H1 (cell line): ENCODE measurements around the gene GCGR.

Source experiments
- CEBPB ChIP-seq: IDR thresholded peaks from 2 replicates; pipeline ENCODE4 v1.6.1; 2012; ENCODE audit warnings: low read depth, low read length
- CHD2 ChIP-seq: IDR thresholded peaks from 2 replicates; pipeline ENCODE4 v1.6.1; 2012; ENCODE audit warnings: low read length, improper control_type of control experiment
- EGR1 ChIP-seq: IDR thresholded peaks from 2 replicates; pipeline ENCODE4 v1.6.1; 2011; ENCODE audit warnings: low read depth, low read length, borderline replicate concordance
- EZH2 ChIP-seq: fragments of 200-600 bp; sonication (generic); IDR thresholded peaks from 2 replicates; pipeline ENCODE4 v1.7.1; 2012; ENCODE audit warnings: low read depth, mild to moderate bottlenecking, moderate library complexity, low read length, inconsistent platforms; ENCODE audit not compliant: severe bottlenecking
- FOSL1 ChIP-seq: IDR thresholded peaks from 2 replicates; pipeline ENCODE4 v1.6.1; 2011; ENCODE audit warnings: mild to moderate bottlenecking, low read depth, low read length, moderate library complexity; ENCODE audit not compliant: insufficient read depth
- HDAC6 ChIP-seq: IDR thresholded peaks from one replicate; pipeline ENCODE4 v1.7.1; 2012; ENCODE audit warnings: low read depth, mild to moderate bottlenecking, inconsistent platforms, low read length, moderate library complexity
- JUND ChIP-seq: IDR thresholded peaks from 2 replicates; pipeline ENCODE4 v1.6.1; 2011; ENCODE audit warnings: mild to moderate bottlenecking, improper control_type of control experiment, low read length
- RFX5 ChIP-seq: IDR thresholded peaks from 2 replicates; pipeline ENCODE4 v1.6.1; 2011; ENCODE audit warnings: low read depth, low read length, improper control_type of control experiment, borderline replicate concordance
- RXRA ChIP-seq: IDR thresholded peaks from 2 replicates; pipeline ENCODE4 v1.6.1; 2011; ENCODE audit warnings: low read depth, mild to moderate bottlenecking, low read length, moderate library complexity; ENCODE audit not compliant: insufficient read depth
- TAF1 ChIP-seq: IDR thresholded peaks from 2 replicates; pipeline ENCODE4 v1.6.1; 2011; ENCODE audit warnings: mild to moderate bottlenecking, low read depth, low read length
- TEAD4 ChIP-seq: IDR thresholded peaks from 2 replicates; pipeline ENCODE4 v1.6.1; 2012; ENCODE audit warnings: low read depth, low read length, inconsistent platforms, mixed read lengths
- TF ChIP-seq, protein P1 (sequence below): IDR thresholded peaks from 2 replicates; pipeline ENCODE4 v1.6.1; 2012; ENCODE audit warnings: inconsistent platforms
- TF ChIP-seq, protein P2 (sequence below), 3 experiments: IDR thresholded peaks; 1 replicate in 2 of 3; 2 replicates in 1 of 3; pipeline versions ENCODE4 v1.5.1 to v1.6.1; 2011; ENCODE audit warnings: low read length in 3 of 3, mild to moderate bottlenecking in 3 of 3, inconsistent platforms in 2 of 3, low read depth in 1 of 3, moderate library complexity in 1 of 3; ENCODE audit not compliant: insufficient read depth in 1 of 3; ENCODE audit errors: control extremely low read depth in 1 of 3

DNA sequence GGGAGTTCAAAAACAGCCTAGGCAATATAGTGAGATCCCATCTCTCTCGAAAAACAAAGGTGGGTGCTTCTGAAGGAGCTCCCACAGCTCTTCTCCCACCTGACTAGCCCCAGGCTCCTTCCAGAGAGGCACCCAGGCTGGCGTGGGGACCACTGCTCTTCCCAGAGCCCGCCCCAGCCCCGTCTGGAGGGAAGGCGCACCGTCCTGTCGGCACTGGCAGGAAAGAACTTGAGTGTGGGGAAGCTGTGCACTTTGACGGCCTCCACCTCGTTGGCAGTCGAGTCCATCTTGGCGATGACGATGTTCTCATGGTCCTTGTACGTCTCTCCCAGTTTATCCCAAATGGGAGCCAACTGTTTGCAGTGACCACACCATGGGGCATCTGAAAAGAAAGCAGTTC lies 41.4 kb downstream of the GCGR start:
- TF ChIP-seq, protein P1, sequence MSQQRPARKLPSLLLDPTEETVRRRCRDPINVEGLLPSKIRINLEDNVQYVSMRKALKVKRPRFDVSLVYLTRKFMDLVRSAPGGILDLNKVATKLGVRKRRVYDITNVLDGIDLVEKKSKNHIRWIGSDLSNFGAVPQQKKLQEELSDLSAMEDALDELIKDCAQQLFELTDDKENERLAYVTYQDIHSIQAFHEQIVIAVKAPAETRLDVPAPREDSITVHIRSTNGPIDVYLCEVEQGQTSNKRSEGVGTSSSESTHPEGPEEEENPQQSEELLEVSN, result no peak
- TF ChIP-seq FOSL1, result no peak
- TF ChIP-seq, protein P2, sequence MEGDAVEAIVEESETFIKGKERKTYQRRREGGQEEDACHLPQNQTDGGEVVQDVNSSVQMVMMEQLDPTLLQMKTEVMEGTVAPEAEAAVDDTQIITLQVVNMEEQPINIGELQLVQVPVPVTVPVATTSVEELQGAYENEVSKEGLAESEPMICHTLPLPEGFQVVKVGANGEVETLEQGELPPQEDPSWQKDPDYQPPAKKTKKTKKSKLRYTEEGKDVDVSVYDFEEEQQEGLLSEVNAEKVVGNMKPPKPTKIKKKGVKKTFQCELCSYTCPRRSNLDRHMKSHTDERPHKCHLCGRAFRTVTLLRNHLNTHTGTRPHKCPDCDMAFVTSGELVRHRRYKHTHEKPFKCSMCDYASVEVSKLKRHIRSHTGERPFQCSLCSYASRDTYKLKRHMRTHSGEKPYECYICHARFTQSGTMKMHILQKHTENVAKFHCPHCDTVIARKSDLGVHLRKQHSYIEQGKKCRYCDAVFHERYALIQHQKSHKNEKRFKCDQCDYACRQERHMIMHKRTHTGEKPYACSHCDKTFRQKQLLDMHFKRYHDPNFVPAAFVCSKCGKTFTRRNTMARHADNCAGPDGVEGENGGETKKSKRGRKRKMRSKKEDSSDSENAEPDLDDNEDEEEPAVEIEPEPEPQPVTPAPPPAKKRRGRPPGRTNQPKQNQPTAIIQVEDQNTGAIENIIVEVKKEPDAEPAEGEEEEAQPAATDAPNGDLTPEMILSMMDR (IDR thresholded peaks at IDR 0.05; ENCODE audit: control extremely low read depth in 1 of 3, insufficient read depth in 1 of 3, low read depth in 1 of 3, low read length in 3 of 3), result no peak
- no peak for TF ChIP-seq RFX5
- TF ChIP-seq CHD2, result no peak
- no peak for TF ChIP-seq EGR1
- TF ChIP-seq RXRA, result no peak
- no peak for TF ChIP-seq JUND
- no peak for TF ChIP-seq EZH2
- TF ChIP-seq HDAC6, result no peak
- no peak for TF ChIP-seq TEAD4
- TF ChIP-seq CEBPB, result no peak
- TF ChIP-seq TAF1, result no peak
